Measurements from ENCODE around the gene INAFM2. TPM values are rescaled to one million over a fixed set of nuclear protein-coding genes. Genes with fewer than 3 reads are reported as not detected.

INAFM2 gene
- total and polyA plus RNA-seq, 4 donors: 3.3 to 5.7 (median 4.4) TPM

DNA sequence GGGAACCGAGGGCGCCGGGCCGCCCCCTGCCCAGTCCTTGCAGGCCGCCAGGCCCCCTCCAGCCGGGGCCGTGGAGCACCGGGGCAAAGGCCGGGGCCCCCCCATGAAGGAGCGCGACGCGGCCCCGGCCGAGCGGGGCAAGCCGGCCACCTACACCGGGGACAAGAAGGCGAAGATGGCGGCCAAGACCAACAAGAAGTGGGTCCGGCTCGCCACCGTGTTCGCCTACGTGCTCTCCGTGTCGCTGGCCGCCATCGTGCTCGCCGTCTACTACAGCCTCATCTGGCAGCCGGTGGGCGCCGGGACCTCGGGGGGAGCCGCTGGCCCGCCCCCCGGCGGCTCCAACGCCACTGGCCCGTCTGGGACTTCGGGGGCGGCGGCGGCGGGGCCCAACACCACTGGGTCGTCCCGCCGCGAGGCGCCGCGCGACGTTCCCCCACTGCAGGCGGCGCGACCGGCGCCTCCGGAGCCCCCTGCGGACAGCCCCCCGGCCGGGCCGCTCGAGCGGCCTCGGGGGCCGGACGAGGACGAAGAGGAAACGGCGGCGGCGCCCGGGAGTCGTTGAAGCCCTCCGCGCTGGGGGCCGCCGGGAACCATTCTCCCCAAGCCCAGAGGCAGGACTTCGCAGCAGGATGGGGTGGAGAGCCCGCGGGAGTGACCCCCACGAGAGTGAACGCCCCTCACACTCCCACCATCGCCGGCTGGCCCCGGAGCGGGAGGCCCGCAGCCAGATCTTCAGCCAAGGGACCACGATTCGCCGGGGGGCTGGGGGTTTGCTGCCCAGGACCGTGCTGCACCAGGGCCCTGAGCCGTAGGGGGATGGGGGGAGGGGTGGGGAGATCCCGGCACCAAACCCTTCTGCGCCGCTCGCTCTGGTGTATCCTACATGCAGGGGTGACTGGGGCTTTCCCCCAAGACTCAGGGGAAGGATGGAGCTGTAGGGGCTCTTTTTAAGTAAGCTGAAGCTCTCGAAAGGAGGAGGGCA, 753 bp downstream of the INAFM2 start:
- H3K36me3 ChIP-seq (ENCODE audit: control insufficient read depth in 4 of 4, insufficient read depth in 3 of 4, low read depth in 1 of 4, low read length in 3 of 4): peaks cover 0 to 1% (median 0%) of the 10 kb centered on the region in 4 donors
- 8% methylated on average over 101 of the region's 101 CpGs for WGBS
- no peak for DNase-seq (ENCODE audit: low spot score)
- H3K9me3 ChIP-seq (ENCODE audit: control insufficient read depth in 4 of 4, low read length in 3 of 4): no peaks in the 10 kb centered on the region
- H3K9ac ChIP-seq (ENCODE audit: low read depth in 1 of 2, low read length in 2 of 2): peak overlapping the region in 1 of 2 donors; percentile 19
- no peaks in the 10 kb centered on the region for H3K27me3 ChIP-seq (ENCODE audit: control insufficient read depth in 4 of 4, insufficient read depth in 4 of 4, low read length in 3 of 4)
- TF ChIP-seq, protein P1, sequence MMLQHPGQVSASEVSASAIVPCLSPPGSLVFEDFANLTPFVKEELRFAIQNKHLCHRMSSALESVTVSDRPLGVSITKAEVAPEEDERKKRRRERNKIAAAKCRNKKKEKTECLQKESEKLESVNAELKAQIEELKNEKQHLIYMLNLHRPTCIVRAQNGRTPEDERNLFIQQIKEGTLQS (IDR thresholded peaks at IDR 0.05): no peak
- no peak for TF ChIP-seq FOXA1 (IDR thresholded peaks at IDR 0.05)
- TF ChIP-seq RXRA (IDR thresholded peaks at IDR 0.05): no peak
- TF ChIP-seq HNF4A (conservative IDR thresholded peaks at IDR 0.05): no peak
- TF ChIP-seq GABPA (IDR thresholded peaks at IDR 0.05 in 1 of 2, conservative IDR thresholded peaks at IDR 0.05 in 1 of 2): no peak
- no peak for TF ChIP-seq RAD21 (IDR thresholded peaks at IDR 0.05)
- TF ChIP-seq FOXA2 (IDR thresholded peaks at IDR 0.05): no peak
- no peak for TF ChIP-seq NR2F2 (IDR thresholded peaks at IDR 0.05)
- TF ChIP-seq JUND (IDR thresholded peaks at IDR 0.05): no peak
- TF ChIP-seq, protein P2, sequence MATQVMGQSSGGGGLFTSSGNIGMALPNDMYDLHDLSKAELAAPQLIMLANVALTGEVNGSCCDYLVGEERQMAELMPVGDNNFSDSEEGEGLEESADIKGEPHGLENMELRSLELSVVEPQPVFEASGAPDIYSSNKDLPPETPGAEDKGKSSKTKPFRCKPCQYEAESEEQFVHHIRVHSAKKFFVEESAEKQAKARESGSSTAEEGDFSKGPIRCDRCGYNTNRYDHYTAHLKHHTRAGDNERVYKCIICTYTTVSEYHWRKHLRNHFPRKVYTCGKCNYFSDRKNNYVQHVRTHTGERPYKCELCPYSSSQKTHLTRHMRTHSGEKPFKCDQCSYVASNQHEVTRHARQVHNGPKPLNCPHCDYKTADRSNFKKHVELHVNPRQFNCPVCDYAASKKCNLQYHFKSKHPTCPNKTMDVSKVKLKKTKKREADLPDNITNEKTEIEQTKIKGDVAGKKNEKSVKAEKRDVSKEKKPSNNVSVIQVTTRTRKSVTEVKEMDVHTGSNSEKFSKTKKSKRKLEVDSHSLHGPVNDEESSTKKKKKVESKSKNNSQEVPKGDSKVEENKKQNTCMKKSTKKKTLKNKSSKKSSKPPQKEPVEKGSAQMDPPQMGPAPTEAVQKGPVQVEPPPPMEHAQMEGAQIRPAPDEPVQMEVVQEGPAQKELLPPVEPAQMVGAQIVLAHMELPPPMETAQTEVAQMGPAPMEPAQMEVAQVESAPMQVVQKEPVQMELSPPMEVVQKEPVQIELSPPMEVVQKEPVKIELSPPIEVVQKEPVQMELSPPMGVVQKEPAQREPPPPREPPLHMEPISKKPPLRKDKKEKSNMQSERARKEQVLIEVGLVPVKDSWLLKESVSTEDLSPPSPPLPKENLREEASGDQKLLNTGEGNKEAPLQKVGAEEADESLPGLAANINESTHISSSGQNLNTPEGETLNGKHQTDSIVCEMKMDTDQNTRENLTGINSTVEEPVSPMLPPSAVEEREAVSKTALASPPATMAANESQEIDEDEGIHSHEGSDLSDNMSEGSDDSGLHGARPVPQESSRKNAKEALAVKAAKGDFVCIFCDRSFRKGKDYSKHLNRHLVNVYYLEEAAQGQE (IDR thresholded peaks at IDR 0.05): no peak
- TF ChIP-seq, protein P3, sequence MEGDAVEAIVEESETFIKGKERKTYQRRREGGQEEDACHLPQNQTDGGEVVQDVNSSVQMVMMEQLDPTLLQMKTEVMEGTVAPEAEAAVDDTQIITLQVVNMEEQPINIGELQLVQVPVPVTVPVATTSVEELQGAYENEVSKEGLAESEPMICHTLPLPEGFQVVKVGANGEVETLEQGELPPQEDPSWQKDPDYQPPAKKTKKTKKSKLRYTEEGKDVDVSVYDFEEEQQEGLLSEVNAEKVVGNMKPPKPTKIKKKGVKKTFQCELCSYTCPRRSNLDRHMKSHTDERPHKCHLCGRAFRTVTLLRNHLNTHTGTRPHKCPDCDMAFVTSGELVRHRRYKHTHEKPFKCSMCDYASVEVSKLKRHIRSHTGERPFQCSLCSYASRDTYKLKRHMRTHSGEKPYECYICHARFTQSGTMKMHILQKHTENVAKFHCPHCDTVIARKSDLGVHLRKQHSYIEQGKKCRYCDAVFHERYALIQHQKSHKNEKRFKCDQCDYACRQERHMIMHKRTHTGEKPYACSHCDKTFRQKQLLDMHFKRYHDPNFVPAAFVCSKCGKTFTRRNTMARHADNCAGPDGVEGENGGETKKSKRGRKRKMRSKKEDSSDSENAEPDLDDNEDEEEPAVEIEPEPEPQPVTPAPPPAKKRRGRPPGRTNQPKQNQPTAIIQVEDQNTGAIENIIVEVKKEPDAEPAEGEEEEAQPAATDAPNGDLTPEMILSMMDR (IDR thresholded peaks at IDR 0.05; ENCODE audit: low read depth, low read length, missing input control): no peak
- TF ChIP-seq YY1 (IDR thresholded peaks at IDR 0.05): no peak
- TF ChIP-seq TAF1 (conservative IDR thresholded peaks at IDR 0.05): no peak
- TF ChIP-seq, protein P4, sequence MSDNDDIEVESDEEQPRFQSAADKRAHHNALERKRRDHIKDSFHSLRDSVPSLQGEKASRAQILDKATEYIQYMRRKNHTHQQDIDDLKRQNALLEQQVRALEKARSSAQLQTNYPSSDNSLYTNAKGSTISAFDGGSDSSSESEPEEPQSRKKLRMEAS (IDR thresholded peaks at IDR 0.05): no peak
- no peak for TF ChIP-seq HNF4G (IDR thresholded peaks at IDR 0.05)
- no peak for TF ChIP-seq SP1 (IDR thresholded peaks at IDR 0.05)
- peak overlapping the region; percentile 31 to 86 (median 74) for H3K4me3 ChIP-seq (ENCODE audit: low read depth in 1 of 3, low read length in 3 of 3)
- H3K27ac ChIP-seq (ENCODE audit: low read depth in 1 of 2, low read length in 2 of 2): peak overlapping the region; percentile 19 to 37
- H3K4me1 ChIP-seq (ENCODE audit: control insufficient read depth in 4 of 4, insufficient read depth in 4 of 4, low read length in 3 of 4): peaks cover 0 to 11% (median 6%) of the 10 kb centered on the region in 4 donors

DNA sequence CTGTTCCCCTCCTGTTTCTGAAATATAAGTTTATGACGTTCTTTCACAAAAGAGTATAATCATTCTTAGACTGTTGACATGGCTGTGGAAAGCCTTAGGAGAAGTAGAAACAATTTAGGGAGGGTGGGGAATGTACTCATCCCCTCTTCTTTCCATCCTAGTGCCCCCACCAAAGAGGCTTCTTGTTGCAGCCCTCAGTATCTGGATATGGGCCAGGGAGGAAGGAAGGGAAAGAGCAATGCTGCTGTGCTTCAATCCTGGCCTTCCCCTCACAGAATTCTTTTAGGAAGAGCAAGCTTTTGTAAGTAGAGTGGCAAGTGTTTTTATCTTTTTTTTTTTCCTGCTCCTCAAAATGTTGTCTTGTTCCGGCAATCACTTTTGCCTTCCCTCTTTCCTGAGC, 1.7 kb downstream of the INAFM2 start:
- peaks cover 0 to 11% (median 6%) of the 10 kb centered on the region in 4 donors for H3K4me1 ChIP-seq (ENCODE audit: control insufficient read depth in 4 of 4, insufficient read depth in 4 of 4, low read length in 3 of 4)
- H3K9me3 ChIP-seq (ENCODE audit: control insufficient read depth in 4 of 4, low read length in 3 of 4): no peaks in the 10 kb centered on the region
- TF ChIP-seq FOXA1 (IDR thresholded peaks at IDR 0.05) (no peak), FOXA2 (IDR thresholded peaks at IDR 0.05) (no peak)
- TF ChIP-seq, protein P2 (IDR thresholded peaks at IDR 0.05): no peak
- TF ChIP-seq, protein P5, sequence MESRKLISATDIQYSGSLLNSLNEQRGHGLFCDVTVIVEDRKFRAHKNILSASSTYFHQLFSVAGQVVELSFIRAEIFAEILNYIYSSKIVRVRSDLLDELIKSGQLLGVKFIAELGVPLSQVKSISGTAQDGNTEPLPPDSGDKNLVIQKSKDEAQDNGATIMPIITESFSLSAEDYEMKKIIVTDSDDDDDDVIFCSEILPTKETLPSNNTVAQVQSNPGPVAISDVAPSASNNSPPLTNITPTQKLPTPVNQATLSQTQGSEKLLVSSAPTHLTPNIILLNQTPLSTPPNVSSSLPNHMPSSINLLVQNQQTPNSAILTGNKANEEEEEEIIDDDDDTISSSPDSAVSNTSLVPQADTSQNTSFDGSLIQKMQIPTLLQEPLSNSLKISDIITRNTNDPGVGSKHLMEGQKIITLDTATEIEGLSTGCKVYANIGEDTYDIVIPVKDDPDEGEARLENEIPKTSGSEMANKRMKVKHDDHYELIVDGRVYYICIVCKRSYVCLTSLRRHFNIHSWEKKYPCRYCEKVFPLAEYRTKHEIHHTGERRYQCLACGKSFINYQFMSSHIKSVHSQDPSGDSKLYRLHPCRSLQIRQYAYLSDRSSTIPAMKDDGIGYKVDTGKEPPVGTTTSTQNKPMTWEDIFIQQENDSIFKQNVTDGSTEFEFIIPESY (IDR thresholded peaks at IDR 0.05): no peak
- H3K4me3 ChIP-seq (ENCODE audit: low read depth in 1 of 3, low read length in 3 of 3): no peak overlapping the region
- H3K9ac ChIP-seq (ENCODE audit: low read depth in 1 of 2, low read length in 2 of 2): no peak overlapping the region
- no peaks in the 10 kb centered on the region for H3K27me3 ChIP-seq (ENCODE audit: control insufficient read depth in 4 of 4, insufficient read depth in 4 of 4, low read length in 3 of 4)
- peaks cover 0 to 1% (median 0%) of the 10 kb centered on the region in 4 donors for H3K36me3 ChIP-seq (ENCODE audit: control insufficient read depth in 4 of 4, insufficient read depth in 3 of 4, low read depth in 1 of 4, low read length in 3 of 4)
- 68% methylated on average over 2 of the region's 2 CpGs for WGBS
- H3K27ac ChIP-seq (ENCODE audit: low read depth in 1 of 2, low read length in 2 of 2): no peak overlapping the region
- DNase-seq (ENCODE audit: low spot score): no peak

Measured in liver (tissue), 9 donors.